Right ventricle myocardium inferior (tissue), 1 donor: ENCODE results near the gene FBN3. TPM values are rescaled to one million over a fixed set of nuclear protein-coding genes. Genes with fewer than 3 reads are reported as not detected.

Experiments used
- ATAC-seq: fragments of 200-7000 bp; cut with Tn5 transposase; one replicate; pipeline ENCODE4 v1.9.1; 2020; ENCODE audit warnings: mild to moderate bottlenecking, moderate library complexity
- DNase-seq: peaks from one replicate; pipeline ENCODE4 v3.0.0; 2021; ENCODE audit errors: missing footprints
- intact Hi-C: fragments of 100-400 bp; cut with DNase I; formaldehyde crosslinking; loops from one replicate; pipeline ENCODE4 v1.11.0; 2022
- total RNA-seq: library from RNA; stranded (reverse); fragmentation: NEBNext Ultra II Directional; extraction: Animal tissue kit (Norgen Biotek cat#: 25700); gene quantifications from one replicate; pipeline ENCODE4 v1.2.1, GENCODE V29; 2021
- donor health status: DM: no; HTN: yes; CAD: no; lungs with severe emphysema.

Gene FBN3
- total RNA-seq, 1 donor from 2014 or later = not detected

- ATAC-seq = no peak
- no peak for DNase-seq
- intact Hi-C loops = no loop called here
These were observed 51.5 kb downstream of the FBN3 start for GRCh38 chr19:8097681-8098567.

DNA sequence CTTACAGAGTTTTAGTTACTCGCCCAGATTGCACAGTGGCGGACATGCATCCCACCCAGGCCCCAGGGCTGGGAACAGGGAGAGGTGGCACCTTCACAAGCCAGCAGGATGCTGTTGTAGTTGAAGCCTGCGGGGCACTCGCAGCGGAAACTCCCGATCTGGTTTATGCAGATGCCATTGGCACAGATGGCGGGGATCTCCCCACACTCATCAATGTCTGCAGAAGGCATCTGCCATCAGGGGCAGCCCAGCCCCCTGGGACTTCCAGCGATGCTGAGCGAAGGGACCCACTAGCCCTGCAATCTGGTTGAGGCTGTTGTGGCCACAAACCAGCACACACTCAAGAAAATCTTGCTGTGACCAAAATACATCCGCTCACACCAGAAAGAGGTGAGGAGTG is 52.2 kb downstream of the FBN3 start:
- intact Hi-C loops = no loop called here
- no peak for ATAC-seq
- DNase-seq = no peak

- DNase-seq (no peak), ATAC-seq (no peak)
- intact Hi-C loops = no loop called here
These were observed 53.3 kb downstream of the FBN3 start for GRCh38 chr19:8096071-8096470.

DNA sequence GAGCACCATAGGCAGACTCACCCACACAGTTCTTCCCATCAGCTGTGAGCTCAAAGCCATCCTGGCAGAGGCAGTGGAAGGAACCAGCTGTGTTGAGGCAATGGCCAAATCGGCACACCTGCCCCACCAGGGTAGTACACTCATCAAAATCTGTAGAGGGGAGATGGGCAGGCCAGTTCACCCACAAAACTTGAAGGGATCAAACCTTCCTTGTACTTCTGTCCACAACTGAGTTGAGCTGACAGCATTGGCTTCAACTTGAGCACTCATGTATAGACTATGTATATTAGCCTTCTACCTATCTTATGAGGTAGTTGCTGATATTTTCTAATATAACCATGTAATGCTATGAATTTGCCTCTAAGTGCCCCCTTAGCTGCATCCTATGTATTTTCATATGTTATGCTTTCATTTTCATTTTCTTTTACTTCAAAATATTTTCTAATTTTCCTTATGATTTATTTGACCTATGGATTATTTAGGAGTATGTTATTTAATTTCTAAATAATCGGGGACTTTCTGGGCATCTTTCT is 54.0 kb downstream of the FBN3 start:
- DNase-seq (no peak), ATAC-seq (no peak)
- intact Hi-C loops = no loop called here

GRCh38 chr19:8094336-8094735 is 55.1 kb downstream of the FBN3 start:
- DNase-seq = no peak
- ATAC-seq = no peak
- intact Hi-C loops = no loop called here

GRCh38 chr19:8093740-8094139 is 55.7 kb downstream of the FBN3 start:
- DNase-seq (no peak), ATAC-seq (no peak)
- intact Hi-C loops = no loop called here

DNA sequence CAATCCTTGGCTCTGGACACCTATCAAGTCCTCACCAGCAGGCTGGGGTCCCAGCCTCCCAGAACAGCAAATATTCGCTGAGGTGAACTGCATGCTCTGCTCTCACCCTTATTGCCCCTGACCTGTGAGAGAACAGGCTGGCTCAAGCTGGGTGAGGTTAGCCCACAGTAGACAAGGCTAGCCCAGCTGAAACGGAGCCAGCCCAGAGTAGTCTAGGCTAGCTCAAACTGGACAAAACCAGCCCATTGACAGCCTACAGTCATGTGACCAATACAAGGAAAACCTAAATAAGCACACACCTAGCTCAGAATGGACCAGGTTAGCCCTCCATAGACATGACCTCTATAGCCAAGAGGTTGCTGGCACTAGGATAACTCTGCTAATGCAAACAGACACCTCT is 58.4 kb downstream of the FBN3 start:
- no peak for DNase-seq
- intact Hi-C loops = no loop called here
- ATAC-seq = no peak

DNA sequence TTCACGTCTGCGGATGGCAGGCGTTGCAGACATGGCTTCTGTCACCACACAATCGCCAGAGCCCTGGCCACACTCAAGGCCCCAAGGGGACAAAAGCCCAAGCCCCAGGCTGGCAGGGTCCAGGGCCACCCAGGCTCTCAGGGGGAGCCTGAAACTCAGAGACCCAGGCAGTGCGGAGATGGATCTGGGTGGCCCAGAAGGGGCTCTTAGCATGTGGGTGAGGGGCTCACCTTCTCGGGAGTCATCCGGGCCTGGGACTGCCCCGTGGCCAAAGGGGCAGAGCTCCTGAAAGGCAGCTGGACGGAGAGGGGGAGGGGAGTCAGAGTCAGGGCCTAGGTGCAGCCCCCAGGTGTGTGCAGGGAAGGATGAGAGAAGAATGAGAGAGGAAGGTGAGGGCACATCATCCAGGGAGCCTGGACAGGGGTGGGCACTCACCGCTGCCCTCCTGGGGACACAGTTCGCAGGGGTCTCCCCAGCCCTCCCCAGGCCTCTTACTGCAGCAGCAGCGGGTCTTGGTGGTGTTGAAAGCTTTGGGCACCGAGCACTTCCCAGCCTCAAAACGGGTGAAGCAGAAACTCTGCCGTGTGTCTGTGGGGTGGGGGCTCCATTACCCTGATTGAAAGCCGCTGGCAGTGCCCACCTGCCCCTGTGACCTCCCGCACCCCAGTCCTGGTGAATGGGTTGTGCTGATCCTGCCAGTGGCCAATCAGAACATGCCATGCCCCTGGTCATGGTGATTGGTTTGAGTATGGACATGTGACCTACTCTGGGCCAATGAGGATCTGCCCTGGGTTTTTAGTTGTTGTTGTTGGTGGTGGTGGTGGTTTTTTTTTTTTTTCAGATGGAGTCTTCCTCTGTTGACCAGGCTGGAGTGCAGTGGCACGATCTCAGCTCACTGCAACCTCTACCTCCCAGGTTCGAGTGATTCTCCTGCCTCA is 59.5 kb downstream of the FBN3 start:
- no peak for DNase-seq
- no peak for ATAC-seq
- intact Hi-C loops = no loop called here

DNA sequence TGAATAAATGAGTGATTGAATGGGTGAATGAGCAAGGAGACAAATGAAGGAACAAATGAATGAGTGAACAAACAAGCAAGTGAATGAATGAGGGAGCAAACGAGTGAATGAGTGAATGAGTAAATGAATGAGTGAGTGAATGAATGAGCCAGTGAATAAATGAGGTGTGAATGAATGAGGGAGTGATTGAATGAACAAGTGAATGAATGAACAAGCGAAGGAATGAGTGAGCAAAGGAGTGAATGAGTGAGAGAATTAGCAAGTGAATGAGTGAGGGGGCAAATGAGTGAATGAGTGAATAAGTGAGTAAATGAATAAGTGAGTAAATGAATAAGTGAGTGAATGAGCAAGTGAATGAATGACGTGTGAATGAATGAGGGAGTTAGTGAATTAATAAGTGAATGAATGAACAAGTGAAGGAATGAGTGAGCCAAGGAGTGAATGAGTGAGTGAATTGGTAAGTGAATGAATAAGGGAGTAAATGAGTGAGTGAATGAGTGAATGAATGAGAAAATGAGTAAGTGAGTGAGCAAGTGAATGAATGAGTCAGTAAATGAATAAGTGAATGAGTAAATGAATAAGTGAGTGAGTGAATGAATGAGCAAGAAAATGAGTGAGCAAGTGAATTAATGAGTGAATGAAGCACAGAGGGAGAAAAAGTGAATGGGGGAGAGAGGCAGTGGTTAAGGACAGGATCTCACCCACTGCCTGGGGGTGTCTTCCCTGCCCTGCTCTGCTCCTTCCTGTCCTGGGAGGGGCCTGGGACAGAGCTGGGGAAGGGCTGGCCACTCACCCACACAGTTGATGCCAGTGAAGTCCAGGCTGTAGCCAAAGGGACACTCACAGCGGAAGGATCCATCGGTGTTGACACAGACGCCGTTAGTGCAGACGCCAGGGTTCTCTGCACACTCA is 60.4 kb downstream of the FBN3 start:
- DNase-seq (no peak), ATAC-seq (no peak)
- intact Hi-C loops = no loop called here

GRCh38 chr19:8087876-8088275 is 61.5 kb downstream of the FBN3 start:
- ATAC-seq (no peak), DNase-seq (no peak)
- intact Hi-C loops = no loop called here

DNA sequence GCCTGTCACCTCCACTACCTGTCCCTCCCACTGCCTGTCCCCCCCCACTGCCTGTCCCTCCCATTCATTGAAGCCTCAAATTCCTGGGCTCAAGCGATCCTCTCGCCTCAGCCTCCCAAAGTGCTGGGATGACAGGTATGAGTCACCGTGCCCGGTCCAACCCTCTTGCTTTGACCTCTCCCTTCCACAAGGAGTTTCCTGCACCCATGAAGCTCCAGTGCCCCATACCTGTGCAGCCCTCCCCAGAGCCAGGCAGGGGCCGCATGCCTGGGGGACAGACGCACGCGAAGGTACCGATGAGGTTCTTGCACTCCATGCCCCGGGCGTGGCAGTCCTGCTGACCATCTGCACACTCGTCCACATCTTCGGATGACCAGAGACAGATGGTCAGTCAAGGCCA is 62.5 kb downstream of the FBN3 start:
- intact Hi-C loops = no loop called here
- DNase-seq = no peak
- no peak for ATAC-seq

GRCh38 chr19:8085598-8086408 is 63.6 kb downstream of the FBN3 start:
- ATAC-seq = no peak
- no peak for DNase-seq
- intact Hi-C loops = no loop called here

GRCh38 chr19:8084152-8084551 is 65.2 kb downstream of the FBN3 start:
- DNase-seq (no peak), ATAC-seq (no peak)
- intact Hi-C loops = no loop called here

GRCh38 chr19:8083141-8083540 is 66.3 kb downstream of the FBN3 start:
- ATAC-seq (no peak), DNase-seq (no peak)
- intact Hi-C loops = no loop called here

DNA sequence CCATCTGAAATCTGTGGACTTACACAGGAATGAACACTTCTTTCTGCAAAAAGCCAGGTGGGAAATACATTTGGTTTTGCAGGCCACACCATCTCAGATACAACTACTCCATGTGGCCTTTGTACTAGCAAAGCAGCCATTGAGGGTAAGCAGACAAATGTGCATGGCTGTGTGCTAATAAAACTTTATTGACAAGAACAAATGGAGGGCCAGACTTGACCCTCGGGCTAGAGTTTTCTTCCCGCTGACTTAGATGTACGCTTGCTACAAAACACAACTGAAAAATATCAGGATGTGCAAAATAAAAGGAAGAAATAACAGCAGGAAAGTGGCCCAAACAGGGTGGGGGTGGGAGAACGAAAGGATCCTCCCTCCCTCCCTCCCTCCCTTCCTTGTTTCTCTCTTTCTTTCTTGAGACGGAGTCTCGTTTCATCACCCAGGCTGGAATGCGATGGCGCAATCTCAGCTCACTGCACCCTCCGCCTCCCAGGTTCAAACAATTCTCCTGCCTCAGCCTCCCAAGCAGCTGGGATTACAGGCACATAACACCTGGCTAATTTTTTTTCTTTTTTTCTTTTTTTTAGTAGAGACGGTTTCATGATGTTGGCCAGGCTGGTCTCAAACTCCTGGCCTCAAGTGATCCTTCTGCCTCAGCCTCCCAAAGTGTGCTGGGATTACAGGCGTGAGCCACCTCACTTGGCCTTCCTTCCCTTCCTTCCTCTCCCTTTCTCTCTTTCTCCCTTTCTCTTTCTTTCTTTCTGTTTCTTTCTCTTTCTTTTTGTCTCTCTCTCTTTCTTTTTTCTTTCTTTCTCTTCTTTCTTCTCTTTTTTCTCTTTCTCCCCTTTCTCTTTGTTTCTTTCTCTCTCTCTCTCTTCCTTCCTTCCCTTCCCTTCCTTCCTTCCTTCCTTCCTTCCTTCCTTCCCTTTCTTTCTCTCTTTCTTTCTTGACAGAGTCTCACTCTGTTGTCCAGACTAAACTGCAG is 67.5 kb downstream of the FBN3 start:
- intact Hi-C loops = no loop called here
- ATAC-seq (no peak), DNase-seq (no peak)

- no peak for ATAC-seq
- intact Hi-C loops = no loop called here
- no peak for DNase-seq
These were observed 68.6 kb downstream of the FBN3 start for GRCh38 chr19:8080832-8081231.

DNA sequence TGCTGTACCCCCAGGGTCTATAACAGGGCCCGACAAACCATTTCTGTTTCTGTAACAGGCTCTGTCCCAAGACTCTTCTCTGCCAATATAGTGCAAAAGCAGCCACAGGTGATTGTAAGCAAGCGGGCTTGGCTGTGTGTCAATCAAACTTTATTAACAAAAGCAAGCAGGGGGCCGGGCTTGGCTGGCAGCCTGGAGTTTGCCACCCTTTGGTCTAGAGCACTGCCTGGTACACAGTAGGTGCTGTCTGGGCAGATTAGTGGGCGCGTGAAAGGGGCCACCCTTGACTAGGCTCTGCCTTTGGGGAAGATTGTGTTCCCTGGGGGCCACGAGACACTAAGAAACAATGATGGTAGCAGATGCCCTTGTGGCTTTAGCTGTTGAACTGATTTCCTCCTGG is 69.4 kb downstream of the FBN3 start:
- ATAC-seq = no peak
- intact Hi-C loops = no loop called here

More for the DNA sequence above, 69.4 kb downstream of the FBN3 start:
- no peak for DNase-seq
